NB4 (cell line): ENCODE measurements around the gene MYOM1.

ENCODE experiments used
- DNase-seq: peaks from one replicate; pipeline ENCODE4 v3.0.0; 2010; ENCODE audit warnings: low read depth
- H3K4me3 ChIP-seq: one replicate; pipeline ENCODE4 v1.5.1; 2011; ENCODE audit warnings: mild to moderate bottlenecking, low read depth, low read length, moderate library complexity
- CTCF ChIP-seq: IDR thresholded peaks from one replicate; pipeline ENCODE4 v1.5.1; 2012; ENCODE audit warnings: low read depth, low read length
- MAX ChIP-seq: IDR thresholded peaks from 2 replicates; pipeline ENCODE4 v1.6.1; 2011; ENCODE audit warnings: low read depth, low read length
- MYC ChIP-seq: IDR thresholded peaks from 2 replicates; pipeline ENCODE4 v1.6.1; 2011; ENCODE audit warnings: low read depth, low read length
- POLR2A ChIP-seq: IDR thresholded peaks from 2 replicates; pipeline ENCODE4 v1.6.1; 2011; ENCODE audit warnings: mild to moderate bottlenecking; ENCODE audit not compliant: insufficient read length; ENCODE audit errors: extremely low read depth

Gene MYOM1

GRCh38 chr18:3177902-3178687, 41.7 kb downstream of the MYOM1 start:
- peak; percentile 98 for DNase-seq
- TF ChIP-seq POLR2A = peak; percentile 43
- no peak for TF ChIP-seq CTCF
- no peak; the same call in 1 of the 2 replicates for TF ChIP-seq MAX
- TF ChIP-seq MYC = peak; percentile 76
- peak overlapping the region; percentile 36 for H3K4me3 ChIP-seq

DNA sequence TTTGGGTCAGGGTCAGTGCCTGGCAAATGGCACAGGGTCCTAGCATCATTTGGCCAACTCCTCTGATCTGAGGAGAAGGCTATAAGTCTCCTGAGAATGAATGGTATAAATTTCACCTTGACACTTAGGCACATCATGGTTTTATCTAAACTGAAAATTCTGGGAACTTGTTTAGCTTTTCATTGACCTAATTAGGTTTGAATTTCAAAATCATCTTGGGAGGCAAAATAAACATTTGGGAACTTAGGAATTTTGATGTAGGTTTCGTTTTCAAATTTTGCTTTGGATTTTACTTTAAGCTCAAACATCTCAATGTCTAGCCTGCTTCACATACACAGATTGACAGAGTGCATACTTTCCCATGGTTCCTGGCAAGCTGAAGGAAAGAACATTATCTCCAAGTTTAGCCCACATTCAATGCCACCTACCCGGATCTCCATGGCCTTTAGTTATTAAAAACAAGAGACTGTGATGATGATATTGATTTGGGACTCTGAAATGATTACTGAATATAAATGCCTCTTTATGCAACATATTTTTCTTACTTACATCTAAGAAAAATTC, 44.5 kb downstream of the MYOM1 start:
- H3K4me3 ChIP-seq = no peak overlapping the region
- no peak for TF ChIP-seq CTCF
- TF ChIP-seq MAX = no peak
- TF ChIP-seq POLR2A = no peak
- TF ChIP-seq MYC = no peak
- DNase-seq = no peak

GRCh38 chr18:3172097-3172496, 47.7 kb downstream of the MYOM1 start:
- peak; percentile 18 for DNase-seq
- H3K4me3 ChIP-seq = no peak overlapping the region
- TF ChIP-seq CTCF = no peak
- TF ChIP-seq POLR2A = no peak
- no peak for TF ChIP-seq MYC
- TF ChIP-seq MAX = no peak

DNA sequence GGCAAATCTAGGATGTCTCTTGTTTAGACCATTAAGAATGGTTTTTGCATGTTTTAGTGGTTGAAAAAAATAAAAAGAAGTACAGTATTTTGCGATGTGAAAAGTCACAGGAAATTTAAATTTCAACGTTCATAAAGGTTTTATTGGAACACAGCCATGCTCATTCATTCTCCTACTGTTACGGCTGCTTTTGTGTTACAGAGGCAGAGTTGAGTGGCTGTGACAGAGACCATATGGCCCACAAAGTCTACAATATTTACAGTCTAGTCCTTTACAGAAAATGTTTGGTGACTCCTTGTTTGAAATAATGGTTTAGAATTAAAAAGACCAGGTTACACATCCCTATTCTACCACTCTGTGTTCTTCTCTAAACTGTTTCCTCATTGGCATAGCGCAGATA, 48.1 kb downstream of the MYOM1 start:
- no peak for DNase-seq
- TF ChIP-seq MYC = no peak
- TF ChIP-seq MAX = no peak
- TF ChIP-seq CTCF = no peak
- no peak for TF ChIP-seq POLR2A
- no peak overlapping the region for H3K4me3 ChIP-seq

DNA sequence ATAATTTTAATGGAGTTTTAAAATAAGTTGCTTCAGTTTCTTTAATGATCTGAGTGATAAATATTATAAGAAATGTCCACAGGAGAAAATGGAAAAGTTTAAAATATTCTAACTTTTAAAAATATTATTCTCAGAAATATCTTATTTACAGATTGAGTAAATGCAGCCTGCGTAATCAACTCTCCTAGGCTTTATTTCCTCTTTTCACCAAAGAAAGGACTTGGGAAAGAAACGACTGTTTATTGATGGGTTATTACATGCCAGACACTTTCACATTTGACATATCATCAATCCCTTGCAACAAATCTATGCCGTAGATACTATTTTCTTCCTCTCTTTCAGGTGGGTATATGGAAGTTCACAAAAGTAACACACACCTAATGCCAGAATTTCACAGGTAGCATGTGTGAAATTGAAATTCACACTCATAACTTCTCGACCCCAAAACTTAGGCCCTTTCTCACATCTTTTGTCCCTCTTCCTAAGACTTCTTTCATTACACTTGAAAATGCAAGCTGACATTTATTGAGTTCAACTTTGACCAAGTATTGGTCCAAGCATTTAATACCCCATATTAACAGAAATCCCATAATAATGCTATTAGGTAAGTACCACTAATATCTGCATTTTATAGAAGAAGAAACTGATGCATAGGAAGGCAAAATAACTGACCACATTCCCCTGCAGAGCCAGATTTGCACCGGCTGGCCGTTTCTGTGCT, 49.2 kb downstream of the MYOM1 start:
- no peak overlapping the region for H3K4me3 ChIP-seq
- no peak for DNase-seq
- TF ChIP-seq MAX (no peak), POLR2A (no peak), CTCF (no peak), MYC (no peak)
